Measurements from ENCODE around the gene CCM2L.
"Not testable (repeated sequence)": the region's sequence is repeated elsewhere in the genome, so short reads cannot be mapped to it uniquely, and the experiment has no call there.

CCM2L gene

GRCh38 chr20:32033721-32034120 lies 23.5 kb downstream of the CCM2L start:
- H3K27ac Mint-ChIP-seq; DNase-seq (ENCODE audit: low spot score in 2 of 2): not testable (repeated sequence)

GRCh38 chr20:32034581-32035425 lies 24.6 kb downstream of the CCM2L start:
- no peaks in the 10 kb centered on the region for H3K4me1 Mint-ChIP-seq
- no peak for DNase-seq (ENCODE audit: low spot score in 2 of 2)
- no peaks in the 10 kb centered on the region for H3K36me3 Mint-ChIP-seq
- no peaks in the 10 kb centered on the region for H3K9me3 Mint-ChIP-seq
- no peak overlapping the region for H3K27ac Mint-ChIP-seq
- no peak for ATAC-seq
- no peak overlapping the region for H3K4me3 Mint-ChIP-seq

More at GRCh38 chr20:32033721-32034120, 23.5 kb downstream of the CCM2L start:
- H3K4me1 Mint-ChIP-seq, H3K4me3 Mint-ChIP-seq, ATAC-seq, H3K9me3 Mint-ChIP-seq, H3K36me3 Mint-ChIP-seq: not testable (repeated sequence)

GRCh38 chr20:32035426-32035779 lies 25.2 kb downstream of the CCM2L start:
- no peaks in the 10 kb centered on the region for H3K36me3 Mint-ChIP-seq
- DNase-seq (ENCODE audit: low spot score in 2 of 2) (no peak), ATAC-seq (no peak)
- H3K9me3 Mint-ChIP-seq: no peaks in the 10 kb centered on the region
- H3K4me1 Mint-ChIP-seq: no peaks in the 10 kb centered on the region
- no peak overlapping the region for H3K27ac Mint-ChIP-seq
- no peak overlapping the region for H3K4me3 Mint-ChIP-seq

GRCh38 chr20:32036252-32036651 lies 26.0 kb downstream of the CCM2L start:
- no peak overlapping the region for H3K27ac Mint-ChIP-seq
- no peaks in the 10 kb centered on the region for H3K36me3 Mint-ChIP-seq
- DNase-seq (ENCODE audit: low spot score in 2 of 2) (no peak), ATAC-seq (no peak)
- no peaks in the 10 kb centered on the region for H3K4me1 Mint-ChIP-seq
- no peak overlapping the region for H3K4me3 Mint-ChIP-seq
- H3K9me3 Mint-ChIP-seq: no peaks in the 10 kb centered on the region

GRCh38 chr20:32036716-32037485 lies 26.7 kb downstream of the CCM2L start:
- no peak overlapping the region for H3K27ac Mint-ChIP-seq
- H3K4me3 Mint-ChIP-seq: no peak overlapping the region
- no peak for DNase-seq (ENCODE audit: low spot score in 2 of 2)
- no peak for ATAC-seq
- H3K4me1 Mint-ChIP-seq: no peaks in the 10 kb centered on the region
- H3K36me3 Mint-ChIP-seq: no peaks in the 10 kb centered on the region
- H3K9me3 Mint-ChIP-seq: no peaks in the 10 kb centered on the region

- H3K27ac Mint-ChIP-seq: no peak overlapping the region
- DNase-seq (ENCODE audit: low spot score in 2 of 2): no peak
These were observed 27.7 kb downstream of the CCM2L start for GRCh38 chr20:32037929-32038328.

GRCh38 chr20:32040142-32040953 lies 30.1 kb downstream of the CCM2L start:
- DNase-seq (ENCODE audit: low spot score in 2 of 2): no peak
- Mint-ChIP-seq H3K9me3 (no peaks in the 10 kb centered on the region), H3K4me3 (no peak overlapping the region), H3K27ac (no peak overlapping the region), H3K4me1 (no peaks in the 10 kb centered on the region), H3K36me3 (no peaks in the 10 kb centered on the region)
- ATAC-seq: no peak

More at GRCh38 chr20:32037929-32038328, 27.7 kb downstream of the CCM2L start:
- no peak for ATAC-seq
- no peaks in the 10 kb centered on the region for H3K4me1 Mint-ChIP-seq
- H3K4me3 Mint-ChIP-seq: no peak overlapping the region
- no peaks in the 10 kb centered on the region for H3K9me3 Mint-ChIP-seq
- H3K36me3 Mint-ChIP-seq: no peaks in the 10 kb centered on the region

- Mint-ChIP-seq H3K27ac (no peak overlapping the region), H3K4me3 (no peak overlapping the region), H3K9me3 (no peaks in the 10 kb centered on the region), H3K4me1 (peaks cover 1% of the 10 kb centered on the region), H3K36me3 (no peaks in the 10 kb centered on the region)
- ATAC-seq (no peak), DNase-seq (ENCODE audit: low spot score in 2 of 2) (no peak)
These were observed 35.8 kb downstream of the CCM2L start for GRCh38 chr20:32045999-32046398.

- Mint-ChIP-seq H3K9me3 (no peaks in the 10 kb centered on the region), H3K27ac (no peak overlapping the region), H3K4me3 (no peak overlapping the region)
These were observed 40.1 kb downstream of the CCM2L start for GRCh38 chr20:32050324-32050841.

GRCh38 chr20:32050851-32051556 lies 40.8 kb downstream of the CCM2L start:
- no peaks in the 10 kb centered on the region for H3K36me3 Mint-ChIP-seq
- DNase-seq (ENCODE audit: low spot score in 2 of 2) (no peak), ATAC-seq (no peak)
- H3K4me3 Mint-ChIP-seq: peak overlapping the region; percentile 67
- H3K9me3 Mint-ChIP-seq: no peaks in the 10 kb centered on the region
- H3K27ac Mint-ChIP-seq: no peak overlapping the region
- H3K4me1 Mint-ChIP-seq: peaks cover 14% of the 10 kb centered on the region

More at GRCh38 chr20:32050324-32050841, 40.1 kb downstream of the CCM2L start:
- Mint-ChIP-seq H3K36me3 (no peaks in the 10 kb centered on the region), H3K4me1 (peaks cover 14% of the 10 kb centered on the region)
- DNase-seq (ENCODE audit: low spot score in 2 of 2) (no peak), ATAC-seq (no peak)

- peak overlapping the region; percentile 29 for H3K27ac Mint-ChIP-seq
- ATAC-seq (no peak), DNase-seq (ENCODE audit: low spot score in 2 of 2) (no peak)
- no peaks in the 10 kb centered on the region for H3K36me3 Mint-ChIP-seq
- no peaks in the 10 kb centered on the region for H3K9me3 Mint-ChIP-seq
- peak overlapping the region; percentile 67 for H3K4me3 Mint-ChIP-seq
- H3K4me1 Mint-ChIP-seq: peaks cover 14% of the 10 kb centered on the region
These were observed 41.5 kb downstream of the CCM2L start for GRCh38 chr20:32051720-32052089.

- no peaks in the 10 kb centered on the region for H3K36me3 Mint-ChIP-seq
- ATAC-seq (peak; percentile 49), DNase-seq (ENCODE audit: low spot score in 2 of 2) (no peak)
- peak within 1 kb of the TSS; percentile 67 for H3K4me3 Mint-ChIP-seq
- peak within 1 kb of the TSS; percentile 29 for H3K27ac Mint-ChIP-seq
- H3K4me1 Mint-ChIP-seq: peaks cover 14% of the 10 kb centered on the region
- no peaks in the 10 kb centered on the region for H3K9me3 Mint-ChIP-seq
These were observed 42.0 kb downstream of the CCM2L start, which contains the start of gene HCK for GRCh38 chr20:32052090-32052777. Gene HCK, plus strand, starts transcription at chr20:32052242.

GRCh38 chr20:32052778-32053362 lies 42.6 kb downstream of the CCM2L start:
- H3K4me3 Mint-ChIP-seq: peak overlapping the region; percentile 67
- no peaks in the 10 kb centered on the region for H3K9me3 Mint-ChIP-seq
- no peak for DNase-seq (ENCODE audit: low spot score in 2 of 2)
- H3K27ac Mint-ChIP-seq: no peak overlapping the region
- no peak for ATAC-seq
- no peaks in the 10 kb centered on the region for H3K36me3 Mint-ChIP-seq
- H3K4me1 Mint-ChIP-seq: peaks cover 14% of the 10 kb centered on the region

- DNase-seq (ENCODE audit: low spot score in 2 of 2) (no peak), ATAC-seq (no peak)
- peaks cover 14% of the 10 kb centered on the region for H3K4me1 Mint-ChIP-seq
- no peaks in the 10 kb centered on the region for H3K36me3 Mint-ChIP-seq
- no peaks in the 10 kb centered on the region for H3K9me3 Mint-ChIP-seq
- no peak overlapping the region for H3K4me3 Mint-ChIP-seq
- no peak overlapping the region for H3K27ac Mint-ChIP-seq
These were observed 43.4 kb downstream of the CCM2L start for GRCh38 chr20:32053648-32054047.
